SHP77 (cell line): ENCODE measurements around the gene GIT1.

ENCODE experiments used
- DNase-seq, 2 experiments: peaks; one replicate each; lab custom pipeline; 2025; lab: John Stamatoyannopoulos, UW

The GIT1 gene

GRCh38 chr17:29616300-29617048 lies 27.0 kb upstream of the GIT1 start:
- no peak for DNase-seq

DNA sequence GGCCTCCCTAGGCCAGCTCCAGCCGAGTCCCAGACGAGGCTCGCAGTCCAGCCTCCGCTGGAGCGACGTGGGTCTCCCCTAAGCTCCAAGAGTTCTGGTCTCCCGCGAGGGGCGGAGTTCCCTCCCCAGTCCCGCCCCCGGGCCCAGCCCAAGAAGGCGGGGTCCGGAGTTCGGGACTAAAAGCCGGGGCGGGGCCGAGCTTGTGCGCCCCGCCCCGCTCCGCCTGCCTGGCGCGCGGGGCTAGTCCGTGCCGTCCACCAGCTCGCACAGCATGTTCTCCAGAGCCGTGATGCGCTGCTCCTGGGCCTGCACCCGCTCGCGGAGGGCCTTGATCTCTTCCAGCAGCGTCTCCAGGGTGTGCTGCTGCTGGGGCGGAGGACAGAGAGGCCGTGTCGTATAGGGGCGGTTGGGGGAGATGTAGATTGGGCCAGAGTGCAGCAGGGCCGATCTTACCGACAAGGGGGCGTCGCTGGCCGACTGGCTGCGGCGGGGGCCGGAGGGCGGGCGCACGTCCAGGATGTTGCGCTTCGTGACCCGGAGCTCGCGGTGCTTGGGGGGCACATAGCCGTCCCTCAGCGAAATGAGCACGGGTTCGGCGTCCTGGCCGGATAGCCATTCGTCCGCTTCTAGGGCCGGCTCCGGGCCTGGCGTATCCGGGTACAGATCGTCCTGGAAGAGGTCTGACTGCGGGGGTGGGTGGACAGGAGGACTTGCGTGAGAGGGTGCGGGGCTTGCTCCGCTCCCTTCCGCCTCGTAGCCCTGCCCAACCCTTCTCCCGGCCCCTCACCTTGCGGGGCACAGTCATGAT lies 26.2 kb upstream of the GIT1 start:
- DNase-seq = no peak

GRCh38 chr17:29615048-29615385 lies 25.6 kb upstream of the GIT1 start:
- DNase-seq = no peak

DNA sequence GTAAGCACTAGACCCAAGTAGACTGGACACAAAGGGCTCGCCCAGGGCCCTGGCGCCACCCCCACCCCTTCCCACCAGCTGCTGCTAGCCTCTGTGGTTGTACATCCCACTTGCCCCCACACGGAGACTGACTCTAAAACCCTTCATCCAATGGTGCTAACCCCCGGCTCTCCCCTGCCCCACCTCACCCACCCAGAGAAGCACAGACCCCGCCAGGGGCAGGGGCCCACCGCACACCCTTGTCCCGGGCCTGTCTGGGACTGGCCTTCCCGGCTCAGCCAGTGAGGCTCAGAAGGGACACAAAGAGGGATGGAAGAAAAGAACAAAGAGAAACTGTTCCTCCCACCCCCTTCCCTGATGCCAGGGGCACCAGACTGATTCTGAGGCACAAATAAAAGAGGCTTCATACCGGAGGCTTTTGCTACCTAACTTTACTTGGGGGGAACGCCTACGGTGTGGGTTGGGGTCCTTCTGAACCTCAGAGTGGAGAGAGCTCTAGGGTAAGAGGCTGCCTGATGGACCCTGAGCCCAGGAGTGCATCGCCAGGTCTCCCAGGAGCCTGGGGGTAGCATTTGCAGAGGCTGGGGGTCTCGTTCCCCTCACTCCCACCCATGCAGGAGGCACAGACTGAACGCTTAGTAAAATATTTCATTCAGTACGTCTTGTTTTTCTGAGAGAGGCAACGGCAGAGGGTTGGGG lies 25.1 kb upstream of the GIT1 start:
- no peak for DNase-seq

GRCh38 chr17:29613856-29614255 lies 24.4 kb upstream of the GIT1 start:
- no peak for DNase-seq

- no peak for DNase-seq
These were observed 23.9 kb upstream of the GIT1 start for GRCh38 chr17:29613352-29613837.

DNA sequence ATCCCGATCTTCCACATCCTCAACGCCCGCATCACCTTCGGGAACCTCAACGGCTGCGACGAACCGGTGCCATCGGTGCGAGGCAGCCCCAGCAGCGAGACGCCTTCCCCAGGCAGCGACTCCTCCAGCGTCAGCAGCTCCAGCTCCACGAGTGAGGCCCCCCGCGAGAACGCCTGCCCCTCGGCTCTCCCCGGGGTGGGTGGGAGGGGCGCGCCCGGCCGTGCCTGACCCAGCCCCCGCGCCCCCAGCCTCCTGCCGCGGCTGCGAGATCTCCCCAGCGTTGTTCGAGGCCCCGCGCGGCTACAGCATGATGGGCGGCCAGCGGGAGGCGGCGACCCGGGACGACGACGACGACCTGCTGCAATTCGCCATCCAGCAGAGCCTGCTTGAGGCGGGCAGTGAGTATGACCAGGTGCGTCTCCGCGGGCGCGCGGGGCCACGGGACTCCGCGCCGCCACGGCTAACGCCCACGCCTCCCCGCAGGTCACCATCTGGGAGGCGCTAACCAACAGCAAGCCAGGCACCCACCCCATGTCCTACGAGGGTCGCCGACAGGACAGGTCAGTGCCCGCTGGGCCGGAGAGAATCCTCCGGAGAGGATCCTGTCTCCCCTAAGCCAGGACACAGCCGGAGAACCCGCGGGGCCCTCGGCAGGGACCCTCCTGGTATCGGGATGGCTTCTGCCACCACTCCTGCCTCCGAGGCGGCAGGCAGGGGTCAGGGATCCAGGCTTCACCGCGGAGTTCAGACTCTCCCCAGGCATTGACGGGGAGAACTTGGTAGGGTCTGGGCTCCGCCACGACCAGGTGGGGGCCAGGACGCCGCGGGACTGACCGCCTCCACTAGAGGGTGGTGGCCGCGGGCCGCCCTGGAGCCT lies 23.2 kb upstream of the GIT1 start:
- DNase-seq = no peak

GRCh38 chr17:29612094-29612403 lies 22.6 kb upstream of the GIT1 start:
- DNase-seq = no peak

- no peak for DNase-seq
These were observed 22.1 kb upstream of the GIT1 start for GRCh38 chr17:29611351-29612093.

DNA sequence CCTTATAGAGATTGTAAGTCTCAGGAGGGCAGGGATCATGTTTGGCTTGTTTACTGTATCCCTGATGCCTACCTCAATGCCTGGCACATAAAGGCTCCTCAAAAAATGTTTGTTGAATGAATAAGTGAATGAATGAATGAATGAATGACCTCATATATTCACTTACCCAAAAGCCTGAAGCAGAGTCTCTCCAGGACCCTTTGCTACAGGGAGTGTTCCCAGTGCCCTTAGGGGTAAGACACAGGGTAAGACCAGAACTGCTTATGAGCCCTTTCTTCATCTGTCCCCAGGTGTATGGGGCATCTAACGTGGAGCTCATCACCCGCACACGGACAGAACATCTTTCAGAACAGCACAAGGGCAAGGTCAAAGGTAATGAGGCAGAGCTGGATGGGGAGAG lies 20.9 kb upstream of the GIT1 start:
- no peak for DNase-seq

DNA sequence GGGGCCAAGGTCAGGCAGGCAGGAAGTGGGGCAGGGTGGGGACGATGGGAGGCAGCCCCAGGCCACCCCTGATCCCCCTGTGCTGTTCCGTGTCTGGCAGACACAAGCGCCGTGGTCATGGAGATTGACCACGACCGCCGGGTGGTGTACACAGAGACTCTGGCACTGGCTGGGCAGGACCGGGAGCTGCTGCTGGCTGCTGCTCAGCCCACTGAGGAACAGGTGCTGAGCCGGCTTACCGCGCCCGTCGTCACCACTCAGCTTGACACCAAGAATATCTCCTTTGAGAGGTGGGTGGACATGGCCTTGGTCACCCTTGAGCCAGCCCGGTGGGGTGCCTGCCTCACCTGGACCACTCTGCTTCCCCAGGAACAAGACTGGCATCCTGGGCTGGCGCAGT lies 19.5 kb upstream of the GIT1 start:
- DNase-seq = no peak

DNA sequence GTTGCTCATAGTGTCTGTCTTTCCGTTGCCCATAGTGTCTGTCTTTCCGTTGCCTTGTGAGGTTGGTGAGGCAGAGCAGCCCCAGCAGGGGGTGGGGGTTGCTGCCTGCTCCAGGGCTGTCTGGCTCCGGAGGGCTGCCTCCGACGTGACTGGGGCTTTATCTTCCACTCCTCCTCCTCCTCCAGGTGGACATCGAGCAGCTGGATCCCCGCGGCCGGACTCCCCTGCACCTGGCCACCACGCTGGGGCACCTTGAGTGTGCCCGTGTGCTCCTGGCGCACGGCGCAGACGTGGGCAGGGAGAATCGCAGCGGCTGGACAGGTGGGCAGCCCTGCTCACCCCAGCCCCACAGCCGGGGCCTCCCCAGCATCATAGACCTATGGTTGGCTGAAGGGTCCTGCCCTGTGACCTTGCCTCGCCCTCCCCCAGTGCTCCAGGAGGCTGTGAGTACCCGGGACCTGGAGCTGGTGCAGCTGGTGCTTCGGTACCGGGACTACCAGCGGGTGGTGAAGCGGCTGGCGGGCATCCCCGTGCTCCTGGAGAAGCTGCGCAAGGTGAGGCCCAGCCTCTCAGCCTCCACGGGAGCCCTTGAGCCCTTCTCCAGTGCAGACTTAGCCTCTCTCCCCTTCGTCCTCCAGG lies 18.2 kb upstream of the GIT1 start:
- DNase-seq = no peak

DNA sequence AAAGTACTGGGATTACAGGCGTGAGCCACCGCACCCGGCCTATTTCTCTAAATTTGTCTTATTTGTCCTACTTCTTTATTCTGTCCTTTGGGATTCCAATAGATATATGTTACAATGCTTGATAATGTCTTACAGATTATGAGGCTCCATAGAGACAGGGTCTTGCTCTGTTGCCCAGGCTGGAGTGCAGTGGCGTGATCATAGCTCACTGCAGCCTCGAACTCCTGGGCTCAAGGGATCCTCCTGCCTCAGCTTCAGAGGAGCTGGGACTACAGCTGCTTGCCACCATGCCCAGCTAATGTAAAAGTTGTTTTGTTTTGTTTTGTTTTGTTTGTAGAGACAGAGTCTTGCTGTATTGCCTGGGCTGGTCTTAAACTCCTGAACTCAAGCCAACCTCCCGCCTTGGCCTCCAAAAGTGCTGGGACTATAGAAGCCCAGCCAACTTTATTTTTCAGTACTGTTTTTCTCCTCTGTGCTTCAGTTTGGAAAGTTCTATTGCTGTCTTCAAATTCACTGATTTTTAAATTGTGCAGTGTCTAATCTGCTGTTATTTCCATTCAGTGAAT lies 13.7 kb upstream of the GIT1 start:
- DNase-seq = no peak

GRCh38 chr17:29597361-29598172 lies 8.1 kb upstream of the GIT1 start:
- DNase-seq = no peak

- DNase-seq = no peak
These were observed 7.4 kb upstream of the GIT1 start for GRCh38 chr17:29596811-29597210.

DNA sequence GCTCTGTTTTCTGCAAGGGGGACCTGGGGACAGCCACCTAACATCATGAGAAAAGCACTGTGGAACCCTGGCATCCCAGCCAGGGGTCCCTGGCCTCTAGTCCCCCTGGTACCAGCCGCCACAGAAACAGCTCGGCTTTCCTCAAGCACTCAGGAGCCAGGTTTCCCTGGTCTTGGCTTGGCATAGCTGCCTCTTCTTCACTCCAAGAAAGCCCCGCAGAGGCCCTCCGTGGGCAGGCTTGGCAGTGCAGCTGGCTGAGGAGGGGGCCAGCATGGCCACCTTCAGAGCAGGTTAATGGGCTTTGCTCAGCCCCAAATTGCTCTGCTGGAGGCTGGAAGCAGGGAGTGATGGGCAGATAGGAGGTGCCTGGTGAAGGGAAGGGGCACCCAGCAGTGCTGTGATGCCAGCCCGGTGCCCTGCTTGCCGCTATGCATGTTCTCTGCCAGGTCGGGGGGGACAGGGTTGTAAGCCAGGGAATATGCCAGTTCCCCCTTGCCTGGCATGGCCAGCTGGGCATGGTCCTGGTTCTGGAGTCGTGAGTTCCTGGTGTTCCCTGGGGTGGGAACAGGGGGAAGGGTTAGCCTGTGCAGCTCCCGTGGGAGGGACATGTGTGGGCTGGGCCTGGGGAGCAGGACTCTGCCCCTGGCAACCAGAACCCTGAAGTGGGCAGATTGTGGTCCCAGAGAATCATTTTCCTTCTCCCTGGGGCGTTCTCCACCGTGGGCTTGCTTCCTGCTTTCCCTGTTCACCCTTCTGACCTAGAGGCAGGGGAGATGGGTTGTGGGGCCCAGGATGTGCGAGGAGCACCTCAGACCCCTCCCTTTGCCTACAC lies 6.7 kb upstream of the GIT1 start:
- no peak for DNase-seq

DNA sequence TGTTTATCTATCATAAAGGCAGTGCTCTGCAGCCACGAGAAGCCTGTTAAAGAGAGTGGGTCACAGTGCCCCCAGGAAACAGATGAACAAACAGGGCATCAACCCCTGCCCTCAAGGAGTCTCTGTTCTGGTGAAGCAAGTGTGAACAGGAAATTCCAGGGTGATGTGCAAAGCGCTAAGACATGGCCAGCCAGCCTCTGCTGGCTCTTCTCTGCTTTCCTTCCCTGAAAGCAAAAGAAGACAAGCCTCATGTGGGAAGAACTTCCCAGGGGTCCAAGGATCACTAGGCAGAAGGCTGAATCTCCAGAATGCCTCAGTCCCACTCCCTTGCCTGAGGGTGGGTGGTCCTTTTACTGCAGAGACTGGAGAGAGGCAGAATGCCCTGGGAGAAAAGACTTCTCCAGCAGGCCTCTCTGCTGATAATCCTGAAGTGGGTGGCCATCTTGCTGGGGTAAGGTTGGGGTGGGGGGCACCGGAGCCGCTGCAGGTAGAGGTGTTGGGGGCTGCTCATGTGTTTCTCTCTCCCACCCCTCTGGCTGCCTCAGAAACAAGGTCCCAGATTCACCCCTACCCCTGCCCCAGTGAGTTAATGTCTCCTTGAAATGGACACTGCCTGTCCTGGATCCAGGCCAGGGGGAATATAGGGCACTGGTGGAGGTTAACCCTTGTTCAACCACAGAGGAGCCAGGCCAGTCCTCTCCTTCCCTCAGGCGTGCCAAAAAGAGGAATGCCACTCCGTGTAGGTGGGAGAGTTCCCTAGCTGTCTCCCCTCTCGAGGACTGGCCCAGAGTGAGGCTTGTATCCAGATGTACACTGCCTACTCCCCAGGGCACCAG lies 5.9 kb upstream of the GIT1 start:
- no peak for DNase-seq
